OCI-M2 (cell line): Measurements from ENCODE around the gene ATXN8OS.
"Not testable (repeated sequence)": the region's sequence is repeated elsewhere in the genome, so short reads cannot be mapped to it uniquely, and the experiment has no call there.

Experiments
- DNase-seq: peaks from one replicate; lab custom pipeline; 2025; ENCODE audit not compliant: unreplicated experiment; lab: John Stamatoyannopoulos, UW

The ATXN8OS gene

DNA sequence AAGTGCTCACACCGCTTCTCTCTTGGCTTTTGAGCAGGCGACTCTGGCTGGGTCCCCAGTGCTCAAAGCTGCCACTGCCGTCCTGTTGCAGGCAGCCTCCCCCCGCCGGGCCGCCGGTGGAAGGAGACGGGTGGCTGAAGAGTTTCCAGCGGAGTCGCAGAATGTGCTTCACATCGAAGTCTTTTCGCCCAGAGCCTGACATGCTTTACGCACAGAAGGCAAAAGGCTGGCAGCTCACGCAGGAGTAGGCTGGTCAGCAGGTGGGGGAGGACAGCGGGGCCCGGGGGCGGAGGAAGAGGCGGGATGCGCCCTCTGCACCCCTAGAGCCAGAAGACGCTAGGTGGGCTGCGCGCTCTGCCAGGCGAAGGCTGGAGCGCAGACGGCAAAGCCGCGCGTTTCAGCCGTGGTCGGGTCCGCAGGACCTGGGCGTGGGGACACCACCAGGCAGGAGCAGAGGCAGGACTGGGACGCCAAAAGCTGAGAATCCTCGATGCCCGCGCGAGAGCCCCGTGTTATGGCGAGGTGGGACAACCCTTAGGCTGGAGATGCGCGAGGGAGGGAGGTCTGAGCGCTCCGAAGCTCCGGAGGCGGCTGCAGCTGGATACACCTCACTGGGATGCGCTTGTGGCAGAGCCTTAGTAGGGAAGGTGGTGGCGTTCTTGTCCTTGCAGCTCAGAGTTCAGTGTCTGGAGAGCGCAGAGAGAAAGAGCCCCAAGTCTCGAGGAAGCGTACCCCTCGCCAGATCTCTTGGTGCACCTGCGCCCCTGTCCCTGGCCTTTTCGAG is at the start of gene ATXN8OS:
Gene ATXN8OS (plus strand): TSS at position 329 of the 784 bp plus-strand sequence.
- no peak for DNase-seq

DNA sequence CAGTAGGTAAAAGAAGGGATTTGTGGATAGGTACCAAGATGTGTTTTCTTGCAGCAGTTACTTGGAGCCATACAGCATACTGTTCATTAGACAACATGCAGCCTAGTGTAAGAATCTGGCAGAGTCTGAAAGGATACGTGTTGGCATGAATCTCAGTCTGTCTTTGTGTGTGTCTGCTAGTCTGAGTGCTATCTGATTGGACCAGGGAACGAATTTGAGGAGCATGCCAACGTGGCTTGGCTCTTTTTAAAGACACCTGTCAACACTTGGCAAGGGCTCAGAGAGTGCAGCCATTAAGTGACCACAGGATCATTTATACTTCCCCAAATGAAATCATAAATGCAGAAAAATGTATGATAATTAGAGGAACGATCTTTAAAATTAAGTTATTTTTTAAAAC is 27.6 kb upstream of the ATXN8OS start:
- no peak for DNase-seq

DNA sequence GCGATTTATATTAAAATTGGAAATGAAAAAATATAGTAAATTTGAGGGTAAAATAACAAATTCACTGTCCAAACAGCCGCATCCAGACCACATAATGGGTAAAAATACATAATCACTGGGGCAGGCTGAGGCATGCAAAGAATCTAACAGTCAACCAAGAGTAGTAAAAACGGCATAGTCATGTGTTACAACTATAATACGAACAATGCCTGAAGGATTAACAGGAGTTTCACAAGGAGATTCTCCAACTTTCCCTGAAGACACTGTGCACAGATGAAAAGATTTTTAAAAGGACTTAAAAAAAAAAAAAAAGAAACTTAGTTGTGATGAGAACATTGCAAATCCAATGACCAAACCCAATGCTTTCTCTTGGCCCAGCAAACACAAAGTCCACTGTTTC is 20.4 kb upstream of the ATXN8OS start:
- no peak for DNase-seq

DNA sequence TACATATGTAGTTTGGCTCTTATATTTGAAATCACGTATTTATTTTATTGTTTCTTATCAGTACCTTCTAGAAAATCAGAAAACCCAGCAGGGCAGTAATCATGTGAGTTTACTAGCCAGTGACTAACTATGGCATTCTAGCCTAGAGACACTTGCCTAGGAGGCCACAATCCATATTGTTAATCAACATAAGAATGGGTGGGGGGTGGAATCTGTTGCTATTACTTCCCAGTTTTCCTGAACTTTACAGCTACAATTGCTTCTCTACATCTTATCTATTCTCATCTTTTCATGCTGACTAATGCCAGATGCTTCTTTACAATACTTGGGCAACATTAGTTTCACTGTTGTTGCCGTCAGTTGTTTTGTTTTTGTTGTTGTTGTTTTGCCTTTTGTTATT is 18.7 kb upstream of the ATXN8OS start:
- DNase-seq: no peak

DNA sequence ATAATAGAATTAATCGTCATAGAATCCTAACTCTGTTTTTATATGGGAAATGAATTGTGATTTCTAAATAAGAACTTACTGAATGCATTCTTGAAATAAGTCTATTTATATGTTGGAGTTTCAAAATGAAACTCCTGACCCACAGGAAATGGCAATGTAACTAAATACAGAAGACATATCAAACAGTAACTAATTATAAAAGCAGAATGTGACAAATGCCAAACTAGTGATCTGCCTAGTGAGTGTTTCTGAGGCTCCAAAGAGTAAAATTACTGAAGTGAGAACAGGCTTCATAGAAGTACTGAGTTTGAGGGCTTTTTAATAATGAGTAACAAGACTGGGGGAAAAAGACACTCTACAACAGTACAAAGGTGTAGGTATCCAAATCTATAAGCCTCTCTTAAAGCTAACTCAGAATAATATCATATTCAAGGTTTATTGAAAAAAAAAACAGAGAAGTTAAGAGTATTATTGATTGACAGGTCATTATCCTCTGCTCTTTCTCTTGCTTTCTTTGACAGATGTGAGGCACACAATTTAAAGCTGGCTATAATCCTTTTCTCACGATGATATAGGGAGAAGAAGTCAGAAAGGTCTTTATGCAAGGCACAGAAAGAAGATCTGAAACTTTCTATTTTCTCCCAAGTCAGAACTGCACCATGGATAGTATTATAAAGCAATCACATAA is 17.4 kb upstream of the ATXN8OS start:
- no peak for DNase-seq

DNA sequence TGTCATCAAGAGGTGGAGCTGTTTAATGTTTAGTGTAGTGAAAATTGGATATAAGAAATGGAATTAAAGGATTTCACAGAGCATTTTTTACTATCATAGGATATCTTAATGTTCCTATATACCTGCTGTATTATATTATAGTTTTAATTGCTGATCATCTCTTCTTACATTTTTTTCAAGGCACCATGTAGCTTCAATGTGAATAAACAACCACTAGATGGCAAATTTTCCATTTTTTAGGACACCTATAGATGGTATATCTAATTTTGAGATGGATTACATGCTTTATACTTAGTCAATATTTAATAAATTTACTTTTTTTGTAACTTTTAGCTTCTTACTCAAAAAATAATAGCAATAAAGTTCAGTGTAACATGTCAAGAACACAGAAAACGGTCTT is 9.0 kb upstream of the ATXN8OS start:
- no peak for DNase-seq

DNA sequence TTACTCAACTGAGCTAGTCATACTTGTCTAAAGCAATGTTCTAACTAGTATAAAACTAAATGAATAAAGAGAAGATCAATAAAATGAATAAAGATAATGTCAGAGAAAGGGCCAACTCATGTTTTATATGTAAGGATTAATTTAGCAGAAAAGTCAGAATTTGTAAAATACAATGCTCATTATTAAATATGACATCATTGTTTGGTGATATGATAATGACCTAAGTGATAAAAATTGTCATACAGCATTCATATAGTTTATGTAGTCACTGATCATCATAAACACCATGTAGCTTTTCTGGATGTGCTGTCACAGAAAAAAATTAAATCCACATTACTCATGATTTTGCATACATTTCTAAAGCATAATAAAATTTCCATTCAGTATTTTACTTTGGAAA is 3.1 kb upstream of the ATXN8OS start:
- no peak for DNase-seq

DNA sequence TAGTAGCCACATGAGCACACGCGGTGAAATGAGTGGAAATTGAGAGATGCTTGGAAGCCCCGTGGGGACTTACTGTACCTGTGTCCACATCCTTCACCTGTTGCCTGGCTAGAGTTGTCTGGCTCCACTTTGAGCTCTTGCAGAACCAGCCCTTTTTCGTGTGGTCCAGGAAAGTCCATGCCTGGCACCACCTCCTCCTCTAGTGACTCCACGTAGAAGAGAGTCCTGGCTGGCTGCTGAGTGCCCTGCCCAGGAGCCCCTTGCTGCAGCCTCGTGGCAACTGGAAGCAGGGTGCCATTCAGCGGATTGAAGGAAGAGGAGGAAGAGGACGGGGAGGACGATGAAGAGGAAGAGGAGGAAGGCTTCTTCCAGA is 515 bp upstream of the ATXN8OS start:
- no peak for DNase-seq

DNA sequence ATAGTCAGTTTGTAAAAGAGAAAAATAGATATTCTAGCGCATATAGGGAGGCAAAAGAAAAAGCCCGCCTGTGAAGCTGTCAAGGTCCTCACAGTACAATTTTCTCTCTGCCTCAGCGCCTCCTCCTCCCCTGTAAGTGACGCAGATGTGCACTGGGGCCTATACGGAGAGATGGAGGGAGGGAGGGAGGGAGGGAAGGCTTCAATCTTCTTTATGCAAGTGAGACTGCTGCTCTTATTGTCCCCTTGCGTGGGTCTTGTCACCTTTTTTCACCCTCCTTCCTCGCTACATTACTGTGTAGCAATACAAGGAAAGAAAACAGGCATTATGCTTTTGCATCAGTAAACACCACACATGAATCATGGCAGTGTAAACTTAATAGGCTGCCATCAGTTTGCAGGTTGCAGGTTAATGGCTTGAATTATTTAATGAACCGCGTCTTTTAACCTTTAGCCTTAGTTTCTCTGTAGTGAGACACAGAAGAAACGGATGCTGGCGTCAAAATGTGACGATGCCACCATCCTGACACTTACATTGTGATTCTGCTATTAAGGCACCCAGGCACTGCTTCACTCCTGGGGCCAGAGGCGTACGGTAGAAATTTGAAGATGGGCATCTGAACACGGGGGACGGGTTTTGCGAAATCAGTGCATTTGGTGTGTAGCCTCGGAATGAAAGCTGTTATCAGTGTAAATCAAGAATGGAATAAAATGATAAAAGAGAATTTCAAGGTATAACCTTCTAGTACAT is 905 bp downstream of the ATXN8OS start, which contains the start of gene KLHL1:
Gene KLHL1 (minus strand): TSS at position 97 of the 750 bp plus-strand sequence. CDS start 753 bp downstream, outside the sequence.
- no peak for DNase-seq

DNA sequence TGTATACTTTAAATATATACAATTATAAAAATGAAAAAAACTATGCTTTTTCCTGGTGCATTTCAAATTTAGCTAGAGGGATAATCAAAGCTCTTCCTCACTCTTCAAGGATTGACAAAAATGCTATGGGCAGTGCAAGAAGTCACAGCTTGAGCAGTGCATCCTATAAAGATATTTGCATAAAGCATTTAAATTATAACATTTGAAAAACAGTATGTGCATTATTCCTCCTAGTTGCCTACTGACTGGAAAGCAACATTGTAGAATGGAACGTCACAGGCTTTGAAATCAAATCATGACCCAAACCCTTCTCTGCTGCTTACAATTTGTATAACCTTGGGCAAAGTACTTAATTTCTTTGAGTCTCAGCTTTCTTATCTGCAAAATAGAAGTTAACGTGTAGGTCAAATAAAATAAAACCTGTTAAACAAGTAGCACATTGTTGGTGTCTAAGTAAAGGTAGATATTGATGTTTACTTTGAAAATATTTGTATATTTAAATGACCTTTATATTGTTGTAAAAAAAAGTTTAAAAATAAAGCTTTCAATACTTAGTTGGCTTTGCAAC is 9.8 kb downstream of the ATXN8OS start:
- no peak for DNase-seq

DNA sequence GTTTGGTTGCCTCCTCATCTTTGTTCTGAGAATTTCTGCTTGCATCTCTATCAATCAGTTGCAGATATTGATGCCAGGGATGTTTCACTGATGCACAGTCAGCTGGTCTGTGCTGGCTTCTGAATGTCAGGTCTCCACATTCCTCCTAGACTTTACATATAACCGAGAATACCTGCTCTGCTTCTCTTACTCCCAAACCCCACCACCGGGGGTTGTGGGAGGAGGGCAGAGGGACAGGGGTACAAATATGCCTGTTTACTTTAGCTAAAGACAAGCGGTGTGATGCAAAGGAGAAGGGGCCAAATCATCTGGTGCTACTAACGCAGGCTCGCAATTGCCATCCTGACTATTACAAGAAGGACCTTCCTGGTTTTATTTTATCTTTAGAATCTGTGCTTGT is 18.1 kb downstream of the ATXN8OS start:
- DNase-seq: no peak

DNA sequence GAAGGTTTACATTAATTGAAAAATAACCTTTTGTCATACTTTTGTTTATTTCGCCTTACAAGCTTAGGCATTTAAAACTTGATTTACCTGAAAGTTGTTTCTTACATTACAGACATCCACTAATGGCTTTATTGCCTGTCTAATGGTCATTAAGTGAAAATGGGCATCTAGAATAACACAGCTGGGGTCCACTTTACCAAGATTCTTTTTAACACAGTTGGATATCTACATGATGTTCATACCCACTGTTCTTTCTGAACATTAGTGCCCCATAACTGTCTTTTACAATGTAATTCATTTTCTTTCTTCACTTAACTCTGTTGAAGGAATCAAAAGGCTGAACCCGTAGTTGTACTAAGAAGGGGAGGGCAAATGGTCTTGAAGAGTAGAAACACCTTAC is 20.5 kb downstream of the ATXN8OS start:
- no peak for DNase-seq

DNA sequence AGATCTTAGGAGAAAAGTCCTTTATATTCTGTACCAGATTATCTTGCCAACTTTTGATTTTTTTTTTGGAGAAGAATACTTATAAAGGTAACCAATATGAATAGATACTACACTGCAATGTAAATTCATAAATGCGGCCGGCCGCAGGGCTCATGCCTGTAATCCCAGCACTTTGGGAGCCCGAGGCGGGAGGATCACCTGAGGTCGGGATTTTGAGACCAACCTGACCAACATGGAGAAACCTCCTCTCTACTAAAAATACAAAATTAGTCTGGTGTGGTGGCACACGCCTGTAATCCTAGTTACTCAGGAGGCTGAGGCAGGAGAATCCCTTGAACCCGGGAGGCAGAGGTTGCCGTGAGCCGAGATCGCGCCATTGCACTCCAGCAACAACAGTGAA is 35.0 kb downstream of the ATXN8OS start:
- DNase-seq: not testable (repeated sequence)

DNA sequence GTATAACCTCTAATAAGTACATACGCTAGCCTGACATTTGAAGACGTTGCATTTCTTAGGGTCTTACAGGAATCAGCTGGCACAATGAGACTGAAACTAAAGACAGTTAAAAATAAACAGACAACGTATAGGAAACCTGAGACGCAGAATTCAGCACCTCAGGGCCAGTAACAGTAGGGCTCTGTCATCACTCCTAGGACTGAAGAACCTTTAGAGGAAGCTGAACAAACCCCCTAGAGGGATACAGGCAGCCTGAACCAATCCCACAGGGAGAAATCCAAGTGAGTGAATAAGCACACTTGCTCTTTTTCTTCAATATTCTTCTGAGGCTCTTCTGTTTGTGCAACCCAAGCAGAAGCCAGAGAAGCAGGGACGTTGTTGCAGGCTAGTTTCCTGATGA is 54.5 kb downstream of the ATXN8OS start:
- no peak for DNase-seq

DNA sequence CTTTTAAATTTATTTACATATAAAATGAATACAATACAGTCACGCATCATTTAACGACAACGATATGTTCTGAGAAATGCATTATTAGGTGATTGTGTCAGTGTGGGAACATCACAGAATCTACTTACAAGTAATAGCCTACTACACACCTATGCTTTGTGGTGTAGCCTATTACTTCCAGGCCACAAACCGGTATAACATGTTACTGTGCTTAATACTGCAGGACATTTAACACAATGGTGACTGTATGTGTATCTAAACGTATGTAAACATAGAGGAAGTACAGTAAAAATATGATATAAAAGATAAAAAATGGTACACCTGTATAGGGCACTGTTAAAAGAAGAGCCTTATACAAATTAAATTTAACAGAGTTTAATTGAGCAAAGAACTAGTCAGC is 63.1 kb downstream of the ATXN8OS start:
- no peak for DNase-seq

DNA sequence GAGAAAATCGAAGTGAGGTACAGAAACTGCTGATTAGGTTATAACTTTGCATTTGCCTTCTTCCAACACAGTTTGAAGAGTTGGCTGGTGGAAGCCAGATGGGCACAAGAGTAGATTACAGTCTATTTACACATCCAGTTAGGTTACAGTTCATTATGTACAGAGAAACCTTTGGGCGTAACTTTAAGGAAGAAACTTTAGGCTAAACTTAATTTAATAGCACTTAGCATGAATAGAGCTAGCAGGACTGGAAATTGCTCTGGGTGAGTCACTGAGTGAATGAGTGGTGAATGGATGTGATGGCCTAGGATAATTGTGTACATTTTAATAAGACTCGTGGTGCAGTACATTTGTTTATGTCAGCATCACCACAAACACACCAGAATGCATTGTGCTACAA is 63.5 kb downstream of the ATXN8OS start:
- no peak for DNase-seq

DNA sequence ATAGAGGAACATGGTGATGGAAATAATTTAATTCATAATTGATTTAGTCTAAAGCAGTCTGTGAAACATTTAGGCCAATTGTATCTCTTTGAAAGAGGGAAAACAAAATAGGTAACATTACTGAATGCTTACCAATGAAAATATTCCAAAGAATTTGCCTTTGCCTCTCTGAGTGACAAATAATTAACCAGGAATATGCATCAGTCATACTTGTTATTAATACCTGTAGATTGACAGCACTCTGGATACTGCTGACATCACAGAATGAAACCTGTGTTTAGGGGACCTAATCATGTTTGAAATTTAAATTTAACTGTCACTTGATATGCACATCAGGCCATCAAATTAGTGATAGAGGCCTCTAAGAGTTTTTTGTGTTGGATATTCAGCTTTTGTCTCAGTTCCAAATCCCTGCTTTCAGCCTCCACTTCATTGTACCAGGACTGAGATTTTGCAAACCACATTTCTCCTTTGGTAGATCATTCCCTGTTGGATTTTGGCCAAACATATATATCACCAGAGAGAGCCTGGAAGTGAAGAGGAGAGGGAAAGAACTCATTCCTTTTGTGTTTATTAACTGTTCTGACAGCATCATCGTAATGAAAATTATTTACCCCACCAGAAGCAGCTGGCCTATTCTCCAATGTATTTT is 65.4 kb downstream of the ATXN8OS start:
- DNase-seq: no peak

DNA sequence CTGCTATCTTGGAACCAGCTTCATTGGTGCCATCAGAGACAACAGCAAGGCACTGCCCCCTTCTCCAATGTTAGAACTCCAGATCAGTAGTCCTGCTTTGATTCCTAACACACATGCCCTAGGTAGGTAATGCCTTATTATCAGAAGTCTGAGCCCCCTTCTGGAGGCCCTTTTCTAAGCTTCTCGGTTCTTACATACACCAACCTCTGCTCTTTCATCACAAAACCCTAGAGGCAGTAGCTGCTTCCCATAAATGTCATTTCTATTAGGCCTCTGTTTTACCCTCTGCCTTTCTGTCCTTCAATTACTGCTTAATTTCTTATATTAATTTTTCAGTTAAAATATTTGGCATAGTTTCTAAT is 66.0 kb downstream of the ATXN8OS start:
- DNase-seq: no peak

DNA sequence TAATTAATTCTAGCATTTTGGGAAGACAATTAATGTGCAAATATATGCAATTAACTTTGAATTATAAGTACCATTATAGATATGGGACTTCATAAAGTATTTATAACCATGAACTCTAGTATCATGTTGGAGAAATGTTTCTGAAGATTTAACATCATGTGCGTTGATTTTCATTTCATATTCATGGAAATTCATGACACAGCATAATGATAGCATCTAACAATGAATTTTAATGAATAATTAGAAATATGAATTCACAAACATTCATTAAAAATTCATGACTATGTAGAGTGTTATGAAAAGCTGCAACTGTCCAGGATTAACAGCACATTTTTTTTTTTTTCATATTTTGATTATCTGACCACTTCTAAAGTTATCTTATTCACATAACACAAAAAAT is 70.7 kb downstream of the ATXN8OS start:
- no peak for DNase-seq
